Caki2 (cell line): ENCODE results near the gene NAA15. TPM values are rescaled to one million over a fixed set of nuclear protein-coding genes. Genes with fewer than 3 reads are reported as not detected.
"Not testable (repeated sequence)": the region's sequence is repeated elsewhere in the genome, so short reads cannot be mapped to it uniquely, and the experiment has no call there.

ENCODE experiments used
- DNase-seq: peaks from one replicate; pipeline ENCODE4 v3.0.0-alpha.2; 2015; ENCODE audit warnings: low read depth
- in situ Hi-C: cut with HindIII; loops from 2 replicates; pipeline ENCODE4 v1.10.0; 2016; ENCODE audit warnings: low sequenced_read_pairs, low pct_unique_long_range_greater_than_20kb, mixed read lengths
- total RNA-seq: library from RNA; depleted of rRNA; stranded (reverse); fragments of >200 nt; shearing (Covaris generic); gene quantifications from 2 replicates; pipeline ENCODE4 v1.2.3, GENCODE V29; 2014; ENCODE audit warnings: low replicate concordance; rRNA removed

Gene NAA15
- 5.0 and 23.5 TPM in 2 replicates for total RNA-seq

DNA sequence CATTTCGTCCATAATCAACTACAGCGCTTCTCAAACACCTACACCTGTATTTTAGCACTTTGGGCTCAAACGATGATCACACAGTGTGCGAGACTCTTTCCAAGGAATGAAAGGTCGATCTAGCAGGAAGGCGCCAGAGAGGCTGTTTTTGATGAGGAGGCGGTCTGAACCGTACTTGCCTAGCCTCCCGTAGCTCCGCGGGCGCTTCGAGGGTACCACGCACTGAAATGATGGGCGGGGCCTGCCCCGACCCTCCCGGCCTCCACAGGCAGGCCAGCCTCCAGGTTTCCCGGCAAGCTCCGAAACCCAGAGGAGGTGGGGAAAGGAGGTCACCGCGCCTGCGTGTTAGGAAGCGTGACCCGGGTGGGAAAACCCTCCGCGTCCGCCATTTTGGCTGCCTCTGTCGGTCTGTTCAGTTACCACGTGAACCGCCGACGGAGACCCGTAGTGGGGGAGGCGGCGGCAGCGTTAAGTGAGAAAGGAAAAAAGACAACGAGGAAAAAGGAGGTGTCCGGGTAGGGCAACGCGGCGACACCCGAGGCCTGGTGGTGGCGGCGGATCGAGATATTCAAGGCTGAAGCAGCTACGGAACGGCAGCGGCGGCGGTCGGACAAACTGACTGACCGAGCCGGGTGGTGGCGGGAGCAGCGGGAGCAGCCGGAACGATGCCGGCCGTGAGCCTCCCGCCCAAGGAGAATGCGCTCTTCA, at the start of gene NAA15:
TSS of gene NAA15 (plus strand) at position 393 of the 708 bp plus-strand sequence. CDS start at position 666, 273 bp downstream.
- in situ Hi-C loops, result no loop called here
- DNase-seq, result peak; percentile 98

DNA sequence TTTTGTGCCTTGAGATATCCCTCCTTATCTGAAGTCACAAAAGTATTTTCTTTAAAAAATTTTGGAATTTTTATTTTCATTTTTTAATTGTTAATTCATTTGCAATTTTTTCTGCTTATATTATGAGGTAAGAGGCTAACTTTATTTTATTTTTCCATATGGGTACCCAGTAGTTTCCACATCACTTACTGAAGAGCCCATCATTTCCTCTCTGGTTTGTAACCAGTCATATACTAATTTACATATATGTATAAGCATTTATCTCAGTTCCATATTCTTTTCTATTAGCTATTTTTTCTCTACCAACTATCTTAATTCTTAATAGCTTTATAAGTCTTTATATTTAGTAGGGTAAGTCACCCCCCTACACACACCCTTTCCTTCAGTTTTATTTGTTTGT, 48.3 kb upstream of the NAA15 start:
- in situ Hi-C loops, result no loop called here
- DNase-seq, result no peak

DNA sequence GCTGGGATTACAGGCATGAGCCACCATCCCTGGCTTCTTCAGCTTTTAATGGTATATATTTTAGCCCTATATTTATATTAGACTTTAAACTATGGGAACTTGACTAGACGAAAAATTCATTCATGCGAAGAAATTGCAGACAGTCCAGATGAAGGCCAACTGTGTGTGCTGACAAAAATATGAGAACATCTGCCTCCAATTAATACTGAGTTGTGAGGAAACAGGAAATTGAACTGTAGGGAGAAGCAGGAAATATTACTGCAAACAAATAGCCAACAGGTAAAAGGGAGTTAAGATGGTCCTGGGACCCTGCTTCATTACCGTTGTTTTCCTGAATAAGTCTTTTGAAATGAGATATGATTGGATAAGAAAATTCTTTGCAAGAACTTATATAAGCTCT, 47.6 kb upstream of the NAA15 start:
- DNase-seq, result no peak
- in situ Hi-C loops, result no loop called here

DNA sequence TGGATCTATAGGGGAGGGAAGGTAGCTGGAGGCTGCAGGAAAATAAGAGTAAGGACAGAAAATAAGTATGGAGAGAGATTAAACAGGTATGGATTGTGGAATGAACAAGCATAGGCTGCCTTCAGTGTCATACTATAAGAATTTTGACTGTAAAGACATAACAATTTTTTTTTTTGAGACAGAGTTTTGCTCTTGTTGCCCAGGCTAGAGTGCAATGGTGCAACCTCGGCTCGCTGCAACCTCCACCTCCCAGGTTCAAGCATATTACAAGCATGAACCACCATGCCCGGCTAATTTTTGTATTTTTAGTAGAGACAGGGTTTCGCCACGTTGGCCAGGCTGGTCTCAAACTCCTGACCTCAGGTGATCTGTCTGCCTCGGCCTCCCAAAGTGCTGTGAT, 45.7 kb upstream of the NAA15 start:
- DNase-seq, in situ Hi-C loops: not testable (repeated sequence)

DNA sequence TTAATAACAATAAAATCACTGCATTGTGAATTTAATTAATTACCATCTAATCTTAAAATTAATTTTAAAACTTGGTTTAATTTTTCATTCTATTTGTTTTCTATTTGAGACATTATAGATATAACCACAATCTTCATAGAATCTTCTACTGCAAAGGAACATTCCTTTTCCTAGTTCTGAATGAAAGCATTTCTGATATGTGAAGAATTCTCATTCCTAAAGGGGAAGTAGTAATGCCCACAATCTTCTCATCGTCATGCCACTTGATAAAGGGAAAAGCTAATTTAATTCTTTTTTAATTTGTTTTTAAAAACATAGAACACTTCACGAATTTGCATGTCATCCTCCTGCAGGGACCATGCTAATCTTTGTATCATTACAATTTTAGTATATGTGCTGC, 45.0 kb upstream of the NAA15 start:
- DNase-seq, result no peak
- in situ Hi-C loops, result no loop called here

DNA sequence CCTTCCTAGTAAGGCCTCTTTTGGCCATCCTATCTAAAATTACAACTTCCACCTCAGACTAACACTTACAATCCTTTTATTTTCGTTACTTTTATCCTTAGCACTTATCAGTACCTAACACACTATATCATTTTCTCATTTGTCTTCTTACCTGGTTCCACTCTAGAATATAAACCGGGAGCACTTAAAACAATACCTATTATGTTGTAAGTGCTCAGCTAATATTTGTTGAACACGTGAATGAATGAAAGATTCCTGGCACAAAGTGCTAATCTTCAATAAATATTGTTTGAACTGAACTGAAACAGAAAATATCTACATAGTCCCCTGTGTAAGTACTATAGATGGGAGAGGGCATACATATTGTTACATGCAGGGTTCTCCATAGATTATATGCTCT, 35.7 kb upstream of the NAA15 start:
- in situ Hi-C loops, result no loop called here
- DNase-seq, result no peak

DNA sequence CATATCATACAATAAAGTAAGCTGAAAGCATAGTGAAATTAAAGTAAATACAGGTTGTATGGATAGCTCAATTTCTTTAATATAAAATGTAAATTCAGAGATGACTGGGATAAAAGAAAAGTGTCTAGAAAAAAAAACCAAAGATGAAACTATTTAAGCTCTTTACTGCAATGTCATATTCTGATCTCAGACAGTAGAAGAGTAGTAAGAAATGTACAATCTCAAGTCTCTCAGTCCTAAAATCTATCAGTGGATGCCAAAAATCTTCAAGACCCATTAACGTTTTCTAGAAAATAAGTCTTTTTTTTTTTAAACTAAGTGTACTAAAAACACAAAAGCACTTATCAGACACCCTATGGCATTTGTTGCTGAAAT, 35.1 kb upstream of the NAA15 start:
- no peak for DNase-seq
- in situ Hi-C loops, result no loop called here

DNA sequence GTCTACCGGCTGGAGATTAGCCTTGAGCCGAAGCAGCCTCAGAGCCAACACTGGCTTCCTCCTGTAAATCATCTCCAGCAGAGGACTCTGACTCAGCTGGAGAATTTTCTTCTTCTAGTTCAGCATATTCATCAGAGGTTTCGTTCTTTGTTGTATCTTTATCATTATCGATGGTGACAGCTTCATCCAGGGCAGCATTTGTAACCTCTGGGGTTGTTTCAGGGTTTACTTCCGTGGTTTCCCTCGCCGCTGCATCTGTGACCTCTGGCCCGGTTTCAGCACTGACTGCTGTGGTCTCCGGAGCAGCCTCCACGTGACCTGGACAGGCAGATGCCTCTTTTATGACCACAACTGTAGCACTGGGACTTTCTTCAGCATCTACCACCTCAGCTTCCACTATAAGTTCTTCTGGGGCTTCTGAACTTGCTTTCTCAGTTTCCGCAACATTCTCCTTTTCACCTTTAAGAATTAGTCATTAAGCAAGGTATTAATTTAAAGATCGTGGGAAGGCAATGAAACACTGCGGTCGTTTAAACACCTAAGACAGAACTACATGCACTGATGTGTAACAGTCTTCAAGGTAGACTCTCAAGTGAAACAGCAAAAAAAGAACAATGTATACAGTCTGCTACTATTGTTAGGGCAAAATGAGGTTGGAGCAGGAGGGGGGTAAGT, 34.6 kb upstream of the NAA15 start:
- in situ Hi-C loops, result no loop called here
- DNase-seq, result peak; percentile 80

DNA sequence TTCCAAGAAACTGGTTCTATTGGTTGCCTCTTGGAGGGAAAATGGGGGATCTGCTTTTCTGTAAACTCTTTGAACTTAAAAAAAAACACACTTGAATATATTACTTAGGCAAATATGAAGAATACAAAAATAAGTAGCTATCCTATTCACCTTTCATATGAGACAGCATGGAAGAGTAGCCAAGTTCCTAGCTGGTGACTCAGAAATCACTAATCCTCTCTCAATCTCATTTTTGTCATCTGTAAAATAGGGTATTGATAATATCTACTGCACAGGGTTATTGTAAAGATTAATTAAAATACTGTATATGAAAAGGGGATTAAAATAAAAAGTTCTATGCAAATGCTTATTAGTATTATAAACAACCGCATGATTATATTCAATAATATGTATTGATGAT, 34.0 kb upstream of the NAA15 start:
- in situ Hi-C loops, result no loop called here
- no peak for DNase-seq

DNA sequence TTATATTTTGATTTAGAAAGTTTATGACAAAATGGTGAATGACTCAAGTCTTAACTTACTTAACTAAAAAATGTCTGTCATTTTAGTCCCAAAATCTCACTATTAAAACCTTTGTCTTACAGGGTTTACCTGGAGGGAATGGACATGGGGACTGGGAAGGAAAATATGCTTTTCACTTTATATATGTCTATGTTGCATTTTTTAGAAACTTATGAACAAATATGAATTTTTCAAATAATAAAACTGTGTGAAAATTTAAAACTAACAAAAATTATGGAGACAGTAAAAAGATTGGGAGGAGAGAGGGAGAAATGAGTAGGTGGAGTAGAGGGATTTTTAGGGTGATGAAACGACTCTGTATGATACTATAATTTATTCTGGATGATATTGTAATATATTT, 27.5 kb upstream of the NAA15 start:
- no peak for DNase-seq
- in situ Hi-C loops, result no loop called here

DNA sequence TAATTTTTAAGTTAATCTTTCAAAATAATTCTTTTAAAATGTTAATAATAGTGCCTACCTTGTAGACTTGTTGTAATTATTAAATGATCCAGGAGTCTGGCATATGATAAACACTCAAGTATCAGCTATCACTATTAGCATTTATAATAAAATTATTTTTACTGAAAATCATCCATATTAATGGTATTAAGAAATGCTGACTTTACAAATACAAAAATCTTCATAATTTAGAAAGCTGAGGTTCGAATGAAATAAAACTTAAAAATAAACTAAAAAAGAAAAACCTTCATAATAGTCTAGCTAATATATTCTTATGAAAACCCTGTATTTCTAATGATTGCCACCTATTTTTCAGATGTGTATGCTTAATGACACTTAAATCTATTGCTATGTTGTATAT, 26.5 kb upstream of the NAA15 start:
- no peak for DNase-seq
- in situ Hi-C loops, result no loop called here

DNA sequence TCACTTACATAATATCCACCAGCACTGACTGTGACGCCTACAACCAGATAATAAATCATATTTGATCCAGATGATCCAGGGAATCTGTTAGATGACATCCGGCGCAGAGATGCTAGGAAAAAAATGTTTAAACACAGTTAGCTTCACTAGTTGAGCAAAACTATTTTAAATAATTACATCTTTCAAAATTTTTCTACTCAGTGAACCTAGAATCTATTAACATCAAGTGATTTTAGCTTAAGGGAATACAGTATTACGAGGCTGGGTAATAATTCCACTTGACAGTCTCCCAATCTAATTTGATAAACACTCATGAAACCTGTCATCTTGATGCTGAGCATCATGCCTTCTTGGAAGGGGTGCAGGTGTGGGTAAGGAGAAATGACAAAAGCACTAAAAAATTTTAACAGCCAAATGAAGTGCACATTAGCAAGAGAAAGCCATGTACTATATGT, 26.0 kb upstream of the NAA15 start:
- in situ Hi-C loops, result no loop called here
- no peak for DNase-seq

DNA sequence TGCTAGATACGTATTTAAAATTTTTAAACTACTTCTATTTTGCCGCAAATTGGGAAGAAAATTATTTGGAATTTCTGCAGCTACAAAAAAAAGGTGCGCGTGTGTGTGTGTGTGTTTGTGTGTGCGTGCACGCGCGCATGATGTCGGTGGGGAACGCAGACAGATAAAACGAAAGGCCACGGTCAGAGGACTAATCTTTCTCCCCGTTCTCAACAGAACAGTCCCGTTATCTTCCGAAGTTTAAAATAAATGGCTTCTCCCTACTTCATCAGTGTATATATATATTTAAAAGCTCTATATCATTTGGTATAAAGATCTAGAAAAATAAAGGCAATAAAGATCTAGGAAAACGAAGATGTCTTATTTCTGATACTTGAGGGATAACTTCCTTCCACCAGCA, 22.8 kb upstream of the NAA15 start:
- no peak for DNase-seq
- in situ Hi-C loops, result no loop called here

DNA sequence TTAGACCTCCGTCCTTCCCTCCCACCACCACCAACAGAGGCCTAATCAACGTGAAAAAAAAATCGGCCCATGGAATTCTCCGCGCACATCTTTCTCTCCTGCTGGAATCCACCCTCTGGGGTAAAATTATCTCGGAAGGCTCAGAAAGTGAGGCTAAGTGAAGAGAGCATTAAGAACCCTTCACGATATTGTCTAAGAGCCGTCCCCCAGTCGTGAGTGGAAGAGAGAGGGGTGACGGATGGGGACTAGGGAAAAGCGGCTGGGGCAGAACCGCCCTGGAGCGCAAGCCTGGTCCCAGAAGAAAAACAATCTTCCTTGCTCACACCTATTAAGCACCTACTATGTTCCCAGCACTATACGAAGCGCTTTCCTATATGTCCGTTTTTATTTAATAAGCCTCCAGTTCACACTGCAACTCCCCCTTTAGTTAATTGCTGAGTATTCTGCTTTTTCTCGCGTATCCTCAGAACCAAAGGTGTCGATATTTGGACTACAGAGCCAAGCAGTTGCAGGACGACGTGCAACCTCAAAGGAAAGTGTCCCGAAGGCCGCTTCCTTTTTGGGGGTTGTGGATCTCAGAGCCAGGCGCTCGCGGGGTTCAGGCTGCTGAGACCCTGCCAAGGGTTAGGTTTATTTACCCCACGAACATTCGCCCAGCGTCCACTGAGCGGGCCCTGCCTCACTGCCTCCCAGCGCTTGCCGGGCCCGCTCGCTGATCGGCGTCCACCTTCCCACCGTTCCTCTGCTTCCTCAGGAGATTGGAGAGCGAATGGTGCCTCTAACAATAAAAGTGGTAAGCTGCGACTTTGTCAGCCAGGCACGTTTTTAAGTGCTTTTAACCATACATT, 22.2 kb upstream of the NAA15 start:
- no peak for DNase-seq
- in situ Hi-C loops, result no loop called here

DNA sequence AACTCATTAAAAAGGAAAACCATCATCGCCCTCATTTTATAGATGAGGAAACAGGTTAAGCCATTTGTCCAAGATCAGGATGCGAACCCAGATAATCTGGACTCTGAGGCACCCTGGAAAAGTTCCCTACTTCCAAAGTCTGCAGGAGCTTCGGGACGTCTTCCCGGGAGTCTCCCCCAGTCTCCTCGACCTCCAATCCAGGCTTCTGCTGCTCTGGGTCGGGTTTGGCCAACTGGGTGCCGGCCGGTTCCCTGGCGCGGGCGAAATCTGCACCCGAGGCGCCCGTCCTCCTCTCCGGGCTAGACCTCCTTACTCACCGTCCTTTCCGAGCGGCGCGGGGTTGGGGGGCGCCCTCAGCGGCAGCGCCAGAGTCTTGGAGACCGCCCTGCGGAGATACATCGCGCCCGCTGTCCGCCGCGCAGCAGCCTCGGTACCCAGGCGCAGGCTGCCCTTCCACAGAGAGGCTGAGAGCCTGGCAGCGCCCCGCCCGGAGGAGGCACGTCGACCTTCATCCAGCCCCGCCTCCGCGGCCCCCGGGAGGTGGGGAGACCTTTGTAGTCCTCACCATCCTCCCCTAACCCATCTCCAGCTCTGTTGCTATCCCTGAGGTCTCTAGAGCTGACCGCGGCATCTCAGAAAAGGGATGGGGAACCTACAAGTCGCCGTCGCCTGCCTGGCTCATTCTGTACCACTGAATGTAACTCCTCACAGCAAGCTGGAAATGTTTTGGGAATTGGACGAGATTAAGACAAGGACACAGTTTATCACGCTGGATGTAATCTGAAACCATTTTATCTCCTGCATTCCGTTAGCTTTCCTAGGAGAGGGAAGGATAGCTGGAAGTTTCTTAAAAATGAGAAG, 21.3 kb upstream of the NAA15 start, which contains the start of gene MGARP:
TSS of gene MGARP (minus strand) at position 466 of the 861 bp plus-strand sequence. CDS start at position 399, 67 bp downstream.
- in situ Hi-C loops, result no loop called here
- no peak for DNase-seq

DNA sequence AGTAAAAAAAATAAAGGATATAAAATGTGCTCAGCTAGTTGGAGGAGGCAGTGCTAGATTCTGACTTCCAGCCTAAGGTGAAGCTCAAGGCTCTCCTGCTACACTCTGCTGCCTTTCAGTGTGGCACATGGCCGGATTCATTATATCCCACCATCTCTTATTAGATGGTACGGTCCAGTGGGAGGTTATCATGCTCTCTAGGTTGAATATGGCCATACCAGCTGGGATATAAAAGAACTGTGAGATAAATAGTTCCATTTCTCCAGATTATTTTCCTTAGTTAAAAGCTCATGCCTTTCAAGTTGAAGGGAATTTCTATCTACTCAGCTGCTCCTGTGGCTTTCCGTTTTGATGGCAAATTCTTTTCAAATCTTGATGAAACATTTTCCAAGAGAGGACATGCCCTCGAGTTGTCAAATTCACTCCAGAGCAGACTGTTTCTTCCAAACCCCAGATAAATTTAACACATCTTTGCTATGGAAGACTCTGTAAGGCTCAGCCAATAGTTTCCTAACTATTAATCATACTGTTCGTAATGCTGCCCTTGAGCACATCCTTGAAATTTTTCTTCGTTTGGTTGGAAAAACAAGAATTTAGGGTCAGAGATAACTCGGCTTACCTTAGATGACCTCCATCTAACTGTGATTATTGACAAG, 19.1 kb upstream of the NAA15 start:
- in situ Hi-C loops, result no loop called here
- DNase-seq, result no peak

DNA sequence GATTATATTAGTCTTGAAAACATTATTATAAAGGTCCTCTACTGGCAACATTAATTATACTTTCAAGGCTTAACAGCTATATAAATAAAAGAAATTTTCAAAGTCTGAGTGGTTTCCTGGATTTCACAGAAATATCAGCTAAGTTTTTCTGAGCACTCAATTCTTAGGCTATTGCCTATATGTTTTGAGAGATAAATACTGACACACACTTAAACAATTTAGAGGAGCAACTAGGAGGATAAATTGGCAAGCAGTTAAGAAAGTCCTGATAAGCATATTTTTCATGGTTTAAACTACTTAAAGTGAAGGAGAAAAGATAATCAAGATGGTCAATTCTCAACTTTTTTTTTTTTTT, 18.6 kb upstream of the NAA15 start:
- no peak for DNase-seq
- in situ Hi-C loops, result no loop called here
